HepG2 (cell line): ENCODE data around the gene SMOC1. TPM values are rescaled to one million over a fixed set of nuclear protein-coding genes. Genes with fewer than 3 reads are reported as not detected.

Experiments used
- ATAC-seq: fragments of 200-7000 bp; cut with Tn5 transposase; 3 replicates; pipeline ENCODE4 v1.9.1; 2020; ENCODE audit warnings: mild to moderate bottlenecking, moderate library complexity
- BruUV-seq: library from RNA; stranded (reverse); fragments of 400-500 nt; replicated peaks from 2 replicates; lab custom pipeline; 2021; lab: Mats Ljungman, UMichigan
- CTCF ChIA-PET: fragments of 300-600 bp; formaldehyde crosslinking; extraction: SDS; loops from one replicate; lab custom pipeline; 2021; ENCODE audit warnings: low total read pairs, inconsistent platforms, low intra/inter-chr PET ratio; lab: Yijun Ruan, JAX
- POLR2A ChIA-PET: fragments of 350-600 bp; sonication (Branson Sonifier 250); formaldehyde crosslinking; loops from one replicate; lab custom pipeline; 2020; ENCODE audit warnings: antibody characterized with exemption, inconsistent platforms; lab: Yijun Ruan, JAX
- DNase-seq: peaks from one replicate; pipeline ENCODE4 v3.0.0-alpha.2; 2015; ENCODE audit warnings: low spot score
- FAIRE-seq: peaks from 3 replicates; lab custom pipeline; 2011; peaks lifted over from hg19 to GRCh38; lab: Jason Lieb, UNC
- H2AFZ ChIP-seq: one replicate; pipeline ENCODE4 v1.6.1; 2011; ENCODE audit warnings: low read length, inconsistent platforms
- H3K27ac ChIP-seq: fragments of 300-600 bp; 3 replicates; pipeline ENCODE4 v1.8.0; 2011; ENCODE audit warnings: mixed run types, mild to moderate bottlenecking, mixed read lengths, low read length, inconsistent platforms; ENCODE audit not compliant: insufficient read depth; ENCODE audit errors: extremely low read length
- H3K27me3 ChIP-seq, 2 experiments: fragments of 200-600 bp in 1 of 2; 2 replicates in 1 of 2; 3 replicates in 1 of 2; pipeline versions ENCODE4 v1.6.0 to v1.8.0; 2011; ENCODE audit warnings: low read length in 2 of 2, mild to moderate bottlenecking in 2 of 2, moderate library complexity in 2 of 2, inconsistent platforms in 1 of 2; ENCODE audit not compliant: insufficient read depth in 2 of 2, control insufficient read depth in 1 of 2
- H3K36me3 ChIP-seq, 2 experiments: fragments of 200-600 bp in 1 of 2; replicated peaks in 1 of 2; 2 replicates in 1 of 2; 3 replicates in 1 of 2; pipeline versions ENCODE4 v1.5.1 to v1.8.0; 2011; ENCODE audit warnings: low read length in 2 of 2, inconsistent platforms in 1 of 2; ENCODE audit not compliant: insufficient read depth in 2 of 2, control insufficient read depth in 1 of 2
- H3K4me1 ChIP-seq: 2 replicates; pipeline ENCODE4 v1.5.1; 2012; ENCODE audit warnings: low read length, inconsistent platforms; ENCODE audit not compliant: insufficient read depth
- H3K4me2 ChIP-seq: 2 replicates; pipeline ENCODE4 v1.6.0; 2011; ENCODE audit warnings: low read depth, low read length, inconsistent platforms
- H3K4me3 ChIP-seq, 3 experiments: fragments of 200-600 bp in 1 of 3; sonication (generic), shearing (Covaris generic) in 1 of 3; replicated peaks in 1 of 3; 2 replicates each; pipeline ENCODE4 v1.5.1; 2011 to 2016; ENCODE audit warnings: low read length in 3 of 3, inconsistent platforms in 2 of 3, low read depth in 2 of 3, mild to moderate bottlenecking in 2 of 3, control low read depth in 1 of 3, mixed read lengths in 1 of 3; ENCODE audit not compliant: insufficient read depth in 1 of 3
- H3K79me2 ChIP-seq: one replicate; pipeline ENCODE4 v1.6.1; 2011; ENCODE audit warnings: low read length, inconsistent platforms; ENCODE audit not compliant: insufficient read depth
- H3K9ac ChIP-seq: 2 replicates; pipeline ENCODE4 v1.6.0; 2011; ENCODE audit warnings: mild to moderate bottlenecking, low read depth, low read length, inconsistent platforms; ENCODE audit not compliant: insufficient read depth
- H3K9me3 ChIP-seq: 2 replicates; pipeline ENCODE4 v1.5.1; 2012; ENCODE audit warnings: mild to moderate bottlenecking, low read length
- H4K20me1 ChIP-seq: 2 replicates; pipeline ENCODE4 v1.6.0; 2011; ENCODE audit warnings: inconsistent platforms, mild to moderate bottlenecking, low read length, moderate library complexity; ENCODE audit not compliant: insufficient read depth
- ATF5 ChIP-seq: sonication (generic); formaldehyde crosslinking; IDR thresholded peaks from 2 replicates; pipeline ENCODE4 v1.4.0; 2020; ENCODE audit warnings: mild to moderate bottlenecking, low read depth, missing genetic modification reagents
- CC2D1A ChIP-seq: sonication (generic); formaldehyde crosslinking; IDR thresholded peaks from 2 replicates; pipeline ENCODE4 v1.8.1; 2023; ENCODE audit warnings: mild to moderate bottlenecking, missing genetic modification reagents
- JARID2 ChIP-seq: sonication (generic); formaldehyde crosslinking; IDR thresholded peaks from 2 replicates; pipeline ENCODE4 v1.8.1; 2023; ENCODE audit warnings: missing genetic modification reagents, inconsistent platforms; ENCODE audit not compliant: insufficient replicate concordance
- KIAA2018 ChIP-seq: sonication (generic); formaldehyde crosslinking; IDR thresholded peaks from 2 replicates; pipeline ENCODE4 v1.5.0; 2020; ENCODE audit warnings: mild to moderate bottlenecking, missing genetic modification reagents, borderline replicate concordance
- MIXL1 ChIP-seq: IDR thresholded peaks from 2 replicates; pipeline ENCODE4 v1.6.1; 2016
- RBM22 ChIP-seq: fragments of 200-400 bp; formaldehyde crosslinking; optimal IDR thresholded peaks from 2 replicates; pipeline ENCODE3; 2017; ENCODE audit warnings: mild to moderate bottlenecking, low read length, moderate library complexity
- REPIN1 ChIP-seq: sonication (generic); formaldehyde crosslinking; IDR thresholded peaks from 2 replicates; pipeline ENCODE4 v1.8.0; 2022; ENCODE audit warnings: missing genetic modification reagents, low read depth, mild to moderate bottlenecking, borderline replicate concordance
- SNAI1 ChIP-seq: sonication (generic); formaldehyde crosslinking; IDR thresholded peaks from 2 replicates; pipeline ENCODE4 v1.5.0; 2020; ENCODE audit warnings: mild to moderate bottlenecking, missing genetic modification reagents, borderline replicate concordance
- TCF7L2 ChIP-seq: IDR thresholded peaks from 2 replicates; pipeline ENCODE4 v1.6.1; 2011; ENCODE audit warnings: mild to moderate bottlenecking, low read depth, low read length, moderate library complexity
- YEATS2 ChIP-seq: sonication (generic); formaldehyde crosslinking; IDR thresholded peaks from 2 replicates; pipeline ENCODE4 v1.4.0; 2020; ENCODE audit warnings: missing genetic modification reagents, borderline replicate concordance
- ZBTB7A ChIP-seq: sonication (generic); formaldehyde crosslinking; IDR thresholded peaks from 2 replicates; pipeline ENCODE4 v1.8.0; 2022; ENCODE audit warnings: mild to moderate bottlenecking, missing genetic modification reagents
- ZNF225 ChIP-seq: sonication (generic); formaldehyde crosslinking; IDR thresholded peaks from 2 replicates; pipeline ENCODE4 v1.4.0; 2020; ENCODE audit warnings: mild to moderate bottlenecking, missing genetic modification reagents
- ZNF34 ChIP-seq: sonication (generic); formaldehyde crosslinking; IDR thresholded peaks from 2 replicates; pipeline ENCODE4 v1.4.0; 2020; ENCODE audit warnings: mild to moderate bottlenecking, missing genetic modification reagents, borderline replicate concordance
- ZNF484 ChIP-seq: sonication (generic); formaldehyde crosslinking; IDR thresholded peaks from 2 replicates; pipeline ENCODE4 v1.5.1; 2020; ENCODE audit warnings: mild to moderate bottlenecking, low read depth, missing genetic modification reagents, borderline replicate concordance
- WGBS: methylation state at CpG from one replicate; pipeline ENCODE4 v1.1.6; 2017; ENCODE audit warnings: low lambda C conversion rate; 5-methylcytosine and 5-hydroxymethylcytosine counted together
- in situ Hi-C: cut with HindIII; loops from 2 replicates; pipeline ENCODE4 v1.10.0; 2017; ENCODE audit warnings: low pct_unique_long_range_greater_than_20kb; ENCODE audit not compliant: extremely low pct_ligation_motif_present
- intact Hi-C: fragments of 100-400 bp; cut with micrococcal nuclease; formaldehyde crosslinking; loops from one replicate; pipeline ENCODE4 v1.10.0; 2022; ENCODE audit not compliant: unreplicated experiment
- polyA plus RNA-seq, 8 experiments: library from polyadenylated mRNA; depleted of rRNA in 3 of 8; stranded (reverse) in 7 of 8; unstranded in 1 of 8; fragments of >200 nt; fragmentation: Illumina TruSeq in 4 of 8; extraction: Trizol in 4 of 8; gene quantifications; 2 replicates each; pipeline versions ENCODE4 v1.2.1 to v1.2.3, GENCODE V29; 2011 to 2016; ENCODE audit warnings: low read depth in 4 of 8, missing spikeins in 1 of 8, mixed read lengths in 1 of 8; ENCODE audit not compliant: insufficient read depth in 1 of 8
- total RNA-seq, 5 experiments: library from RNA; depleted of rRNA; stranded (reverse); fragments of >200 nt; fragmentation: Illumina TruSeq; extraction: Trizol; gene quantifications; 2 replicates each; pipeline ENCODE4 v1.2.3, GENCODE V29; 2016; ENCODE audit warnings: low read depth in 1 of 5

The SMOC1 gene
- total and polyA plus RNA-seq, 2 of the 13 experiments (the other 11 are each of a cell fraction or from before 2014, with no cell fraction given) = 17.8 to 35.6 TPM

DNA sequence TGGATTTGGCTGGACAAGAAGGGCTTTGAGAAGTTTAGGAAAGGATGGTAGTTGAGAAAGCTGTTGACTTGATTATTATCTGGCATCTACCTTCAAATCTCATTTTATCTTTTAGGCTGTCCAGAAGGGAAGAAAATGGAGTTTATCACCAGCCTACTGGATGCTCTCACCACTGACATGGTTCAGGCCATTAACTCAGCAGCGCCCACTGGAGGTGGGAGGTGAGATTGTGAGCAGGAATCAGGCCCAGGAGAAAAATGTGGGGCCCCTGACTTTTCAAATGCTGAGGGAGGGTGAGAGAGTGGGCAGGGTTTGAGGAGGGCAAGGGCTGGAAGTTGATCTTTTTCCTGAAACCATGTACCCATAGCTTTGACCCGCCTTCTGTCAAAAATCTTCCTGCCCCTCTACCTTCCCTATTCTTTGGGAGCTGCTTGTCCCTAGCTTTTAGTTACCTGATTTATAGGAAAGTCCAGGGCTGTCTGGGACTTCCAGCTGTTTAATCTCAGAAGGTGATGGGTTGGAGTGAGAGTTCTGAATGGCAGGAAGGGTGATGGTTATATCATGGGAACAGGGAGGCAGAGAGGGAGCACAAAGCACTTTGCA lies 134.2 kb downstream of the SMOC1 start:
- no peak for FAIRE-seq
- Histone ChIP-seq H3K27ac (no peak overlapping the region), H3K79me2 (no peaks in the 10 kb centered on the region), H3K4me3 (no peak overlapping the region), H3K9me3 (no peaks in the 10 kb centered on the region), H3K9ac (no peak overlapping the region), H4K20me1 (no peaks in the 10 kb centered on the region), H3K36me3 (peaks cover 22 to 45% of the 10 kb centered on the region in 2 experiments), H3K4me2 (no peak overlapping the region), H3K27me3 (no peaks in the 10 kb centered on the region), H3K4me1 (peaks cover 9% of the 10 kb centered on the region; the same call in 1 of the 2 replicates), H2AFZ (no peak overlapping the region)
- in situ Hi-C loops (loop anchor here (25.0 kb wide), 1 partner anchor 426 kb away; no protein-coding TSS in a partner anchor), intact Hi-C loops (loop anchor here (2.0 to 5.0 kb wide), 2 partner anchors 137 to 196 kb away; no protein-coding TSS in a partner anchor)
- ChIA-PET POLR2A (interaction anchor here (1.2 to 2.1 kb wide), 2 partner anchors 134 to 150 kb away, joined by 3 to 7 read pairs; partner anchors contain the start of gene SMOC1), CTCF (interaction anchor here (1.0 to 3.1 kb wide), 3 partner anchors 150 to 282 kb away, joined by 3 to 21 read pairs (median 4); no protein-coding TSS in a partner anchor)
- peak; percentile 41 for DNase-seq
- no TSS peak for BruUV-seq
- ATAC-seq = peak; percentile 83
- 50% methylated on average over 2 of the region's 2 CpGs for WGBS
- no peak for TF ChIP-seq JARID2 (CRISPR knock-in tag)
- no peak for TF ChIP-seq ZNF225 (CRISPR knock-in tag)
- TF ChIP-seq CC2D1A (CRISPR knock-in tag) = no peak
- TF ChIP-seq ZNF484 = no peak
- TF ChIP-seq YEATS2 (CRISPR knock-in tag) = no peak
- TF ChIP-seq KIAA2018 (CRISPR knock-in tag) = no peak
- no peak for TF ChIP-seq ZBTB7A (CRISPR knock-in tag)
- peak; percentile 16 for TF ChIP-seq RBM22
- TF ChIP-seq TCF7L2 = no peak
- no peak for TF ChIP-seq SNAI1 (CRISPR knock-in tag)
- no peak for TF ChIP-seq ZNF34 (CRISPR knock-in tag)
- 0 out of 2 replicates have a peak, but pooled peaks have one; percentile 45 for TF ChIP-seq MIXL1 (CRISPR knock-in tag)
- no peak for TF ChIP-seq ATF5 (CRISPR knock-in tag)
- TF ChIP-seq REPIN1 (CRISPR knock-in tag) = 0 out of 2 replicates have a peak, but pooled peaks have one; percentile 42
